Measurements from ENCODE around the gene COL4A5. TPM values are rescaled to one million over a fixed set of nuclear protein-coding genes. Genes with fewer than 3 reads are reported as not detected.

The COL4A5 gene
- total RNA-seq, 4 donors from 2014 or later, result 9.9 to 31.7 (median 13.9) TPM

- intact Hi-C loops (cut with DNase I), result no loop called here
- Histone ChIP-seq H3K27me3 (no peaks in the 10 kb centered on the region), H3K36me3 (no peaks in the 10 kb centered on the region), H3K27ac (no peak overlapping the region), H3K4me3 (no peak overlapping the region), H3K4me1 (no peaks in the 10 kb centered on the region), H3K9me3 (no peaks in the 10 kb centered on the region)
- DNase-seq, result no peak
- TF ChIP-seq POLR2A (IDR thresholded peaks at IDR 0.05), result no peak
- TF ChIP-seq, protein P1, sequence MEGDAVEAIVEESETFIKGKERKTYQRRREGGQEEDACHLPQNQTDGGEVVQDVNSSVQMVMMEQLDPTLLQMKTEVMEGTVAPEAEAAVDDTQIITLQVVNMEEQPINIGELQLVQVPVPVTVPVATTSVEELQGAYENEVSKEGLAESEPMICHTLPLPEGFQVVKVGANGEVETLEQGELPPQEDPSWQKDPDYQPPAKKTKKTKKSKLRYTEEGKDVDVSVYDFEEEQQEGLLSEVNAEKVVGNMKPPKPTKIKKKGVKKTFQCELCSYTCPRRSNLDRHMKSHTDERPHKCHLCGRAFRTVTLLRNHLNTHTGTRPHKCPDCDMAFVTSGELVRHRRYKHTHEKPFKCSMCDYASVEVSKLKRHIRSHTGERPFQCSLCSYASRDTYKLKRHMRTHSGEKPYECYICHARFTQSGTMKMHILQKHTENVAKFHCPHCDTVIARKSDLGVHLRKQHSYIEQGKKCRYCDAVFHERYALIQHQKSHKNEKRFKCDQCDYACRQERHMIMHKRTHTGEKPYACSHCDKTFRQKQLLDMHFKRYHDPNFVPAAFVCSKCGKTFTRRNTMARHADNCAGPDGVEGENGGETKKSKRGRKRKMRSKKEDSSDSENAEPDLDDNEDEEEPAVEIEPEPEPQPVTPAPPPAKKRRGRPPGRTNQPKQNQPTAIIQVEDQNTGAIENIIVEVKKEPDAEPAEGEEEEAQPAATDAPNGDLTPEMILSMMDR (IDR thresholded peaks at IDR 0.05), result no peak
Measured at GRCh38 chrX:108573136-108573535, 133.5 kb downstream of the COL4A5 start.

- no peak for TF ChIP-seq POLR2A (IDR thresholded peaks at IDR 0.05)
- TF ChIP-seq, protein P1 (IDR thresholded peaks at IDR 0.05), result no peak
- H3K4me3 ChIP-seq, result no peak overlapping the region
Measured at GRCh38 chrX:108582151-108582550, 142.5 kb downstream of the COL4A5 start.

DNA sequence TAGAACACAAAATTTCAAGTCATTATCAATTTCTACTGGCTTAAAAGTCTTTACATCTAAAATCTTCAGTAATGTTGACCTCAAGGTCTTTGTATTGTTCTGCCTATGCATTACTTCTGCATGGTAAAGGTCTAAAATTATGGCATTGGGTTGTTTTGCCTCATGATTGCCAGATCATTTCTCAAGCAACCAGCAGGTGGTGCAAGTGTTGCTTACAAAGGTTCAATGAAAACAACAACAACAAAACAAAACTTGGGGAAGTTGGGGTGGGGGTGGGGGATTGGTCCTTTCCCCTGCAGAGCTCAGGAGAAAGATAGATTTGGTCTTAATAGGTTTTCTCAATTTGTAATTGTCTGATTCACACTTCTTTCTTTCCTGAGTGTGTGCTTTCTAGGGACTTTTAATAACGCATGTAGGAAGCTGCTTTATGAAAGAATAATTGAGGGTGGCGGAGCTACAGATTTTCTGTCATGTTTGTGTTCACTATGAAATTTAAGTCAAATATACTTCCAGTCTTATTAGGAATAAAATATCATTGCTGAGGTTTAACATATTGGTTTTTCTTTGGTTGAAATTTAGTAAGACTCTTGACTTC is 145.1 kb downstream of the COL4A5 start:
- H3K36me3 ChIP-seq, result no peaks in the 10 kb centered on the region
- H3K27me3 ChIP-seq, result no peaks in the 10 kb centered on the region
- WGBS, 2 donors, result 72 to 100% methylated on average over 2 of the region's 2 CpGs
- H3K9me3 ChIP-seq, result no peaks in the 10 kb centered on the region
- no peak overlapping the region for H3K4me3 ChIP-seq
- DNase-seq, result no peak
- no peak overlapping the region for H3K27ac ChIP-seq
- H3K4me1 ChIP-seq, result no peaks in the 10 kb centered on the region
- intact Hi-C loops (cut with DNase I), result no loop called here
- TF ChIP-seq, protein P1 (IDR thresholded peaks at IDR 0.05), result no peak
- TF ChIP-seq POLR2A (IDR thresholded peaks at IDR 0.05), result no peak

More at GRCh38 chrX:108582151-108582550, 142.5 kb downstream of the COL4A5 start:
- Histone ChIP-seq H3K27me3 (no peaks in the 10 kb centered on the region), H3K27ac (no peak overlapping the region), H3K36me3 (no peaks in the 10 kb centered on the region), H3K4me1 (no peaks in the 10 kb centered on the region), H3K9me3 (no peaks in the 10 kb centered on the region)
- WGBS, 2 donors, result 64% methylated on average over 1 of the region's 1 CpG; no CpG with 5 or more reads in 1 of the 2 donors
- intact Hi-C loops (cut with DNase I), result no loop called here
- DNase-seq, result no peak

- H3K4me1 ChIP-seq, result no peaks in the 10 kb centered on the region
- H3K27me3 ChIP-seq, result no peaks in the 10 kb centered on the region
- no peak for DNase-seq
- H3K27ac ChIP-seq, result no peak overlapping the region
- no peak overlapping the region for H3K4me3 ChIP-seq
- H3K9me3 ChIP-seq, result no peaks in the 10 kb centered on the region
- H3K36me3 ChIP-seq, result peaks cover 0 to 8% (median 0%) of the 10 kb centered on the region in 3 donors
- intact Hi-C loops (cut with DNase I), result no loop called here
- WGBS, 2 donors, result 76 to 80% methylated on average over 3 of the region's 3 CpGs
- TF ChIP-seq, protein P1 (IDR thresholded peaks at IDR 0.05), result no peak
- no peak for TF ChIP-seq POLR2A (IDR thresholded peaks at IDR 0.05)
Measured at GRCh38 chrX:108590496-108590895, 150.9 kb downstream of the COL4A5 start.

DNA sequence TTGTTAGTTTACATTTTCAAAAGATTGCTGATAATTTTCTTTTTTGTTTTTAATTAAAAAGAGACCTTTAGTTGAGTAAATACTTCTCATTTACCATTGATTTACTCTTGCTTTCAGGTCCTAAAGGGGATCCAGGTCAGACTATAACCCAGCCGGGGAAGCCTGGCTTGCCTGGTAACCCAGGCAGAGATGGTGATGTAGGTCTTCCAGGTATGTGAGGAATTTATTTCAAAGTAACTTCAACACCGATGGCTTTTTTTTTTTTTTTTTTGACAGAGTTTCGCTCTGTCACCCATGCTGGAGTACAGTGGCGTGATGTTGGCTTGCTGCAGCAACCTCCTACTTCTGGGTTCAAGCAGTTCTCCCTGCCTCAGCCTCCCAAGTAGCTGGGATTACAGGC is 161.6 kb downstream of the COL4A5 start:
- H3K4me3 ChIP-seq, result no peak overlapping the region
- 76 to 78% methylated on average over 2 to 4 of the region's 4 CpGs for WGBS, 2 donors
- no peaks in the 10 kb centered on the region for H3K4me1 ChIP-seq
- peaks cover 0 to 13% (median 0%) of the 10 kb centered on the region in 3 donors for H3K36me3 ChIP-seq
- no peak overlapping the region for H3K27ac ChIP-seq
- H3K9me3 ChIP-seq, result no peaks in the 10 kb centered on the region
- TF ChIP-seq POLR2A (IDR thresholded peaks at IDR 0.05), result no peak
- TF ChIP-seq, protein P1 (IDR thresholded peaks at IDR 0.05), result no peak
- H3K27me3 ChIP-seq, result no peaks in the 10 kb centered on the region
- DNase-seq, result no peak
- intact Hi-C loops (cut with DNase I), result no loop called here

Data from esophagus squamous epithelium (tissue), 5 donors.